A673 (cell line): Measurements from ENCODE around the gene CEBPB. TPM values are rescaled to one million over a fixed set of nuclear protein-coding genes. Genes with fewer than 3 reads are reported as not detected.

ENCODE experiments used
- total RNA-seq: library from RNA; stranded (reverse); gene quantifications from 2 replicates; pipeline ENCODE4 v1.2.3, GENCODE V29; 2021

Gene CEBPB
- total RNA-seq, 1 experiment from 2014 or later: 130 TPM

Other genes with a start within 250 kb of the CEBPB start
- gene SNAI1, start 207.8 kb upstream of the CEBPB start, total RNA-seq: 4.1 and 4.4 TPM in 2 replicates
- gene UBE2V1, start 77.7 kb upstream of the CEBPB start, total RNA-seq: 169 and 203 TPM in 2 replicates
- gene PEDS1, start 37.1 kb upstream of the CEBPB start, total RNA-seq: 22.9 and 25.9 TPM in 2 replicates